ENCODE data around the gene ATG5. TPM values are rescaled to one million over a fixed set of nuclear protein-coding genes. Genes with fewer than 3 reads are reported as not detected.
A peak's percentile ranks its signal among the peaks of the same experiment; 100 is the strongest.

Gene ATG5
- total and polyA plus RNA-seq, 9 of the 15 experiments (the other 6 are each of a cell fraction or from before 2014, with no cell fraction given), result 29.0 to 80.0 (median 53.2) TPM

DNA sequence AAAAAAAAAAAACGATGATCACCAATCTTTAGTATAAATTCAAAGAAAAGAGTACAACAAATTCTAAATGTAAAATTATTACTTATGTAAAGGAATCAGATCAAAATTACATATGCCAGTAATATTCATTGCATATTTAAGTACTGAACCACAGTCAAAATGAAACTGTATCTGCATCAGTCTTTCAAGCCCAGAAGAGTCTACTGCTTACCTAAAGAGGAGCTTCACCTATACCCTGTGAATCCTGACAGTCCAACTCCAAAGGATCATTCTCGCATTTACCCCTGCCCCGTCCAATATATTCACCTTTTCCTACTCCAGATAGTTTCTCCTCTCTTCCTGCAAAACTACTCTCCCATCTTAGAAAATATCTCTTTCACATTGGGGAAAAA lies 9.2 kb downstream of the ATG5 start:
- CTCF ChIA-PET (ENCODE audit: low intra/inter-chr PET ratio), result no interaction called here
- TF ChIP-seq, protein P1, sequence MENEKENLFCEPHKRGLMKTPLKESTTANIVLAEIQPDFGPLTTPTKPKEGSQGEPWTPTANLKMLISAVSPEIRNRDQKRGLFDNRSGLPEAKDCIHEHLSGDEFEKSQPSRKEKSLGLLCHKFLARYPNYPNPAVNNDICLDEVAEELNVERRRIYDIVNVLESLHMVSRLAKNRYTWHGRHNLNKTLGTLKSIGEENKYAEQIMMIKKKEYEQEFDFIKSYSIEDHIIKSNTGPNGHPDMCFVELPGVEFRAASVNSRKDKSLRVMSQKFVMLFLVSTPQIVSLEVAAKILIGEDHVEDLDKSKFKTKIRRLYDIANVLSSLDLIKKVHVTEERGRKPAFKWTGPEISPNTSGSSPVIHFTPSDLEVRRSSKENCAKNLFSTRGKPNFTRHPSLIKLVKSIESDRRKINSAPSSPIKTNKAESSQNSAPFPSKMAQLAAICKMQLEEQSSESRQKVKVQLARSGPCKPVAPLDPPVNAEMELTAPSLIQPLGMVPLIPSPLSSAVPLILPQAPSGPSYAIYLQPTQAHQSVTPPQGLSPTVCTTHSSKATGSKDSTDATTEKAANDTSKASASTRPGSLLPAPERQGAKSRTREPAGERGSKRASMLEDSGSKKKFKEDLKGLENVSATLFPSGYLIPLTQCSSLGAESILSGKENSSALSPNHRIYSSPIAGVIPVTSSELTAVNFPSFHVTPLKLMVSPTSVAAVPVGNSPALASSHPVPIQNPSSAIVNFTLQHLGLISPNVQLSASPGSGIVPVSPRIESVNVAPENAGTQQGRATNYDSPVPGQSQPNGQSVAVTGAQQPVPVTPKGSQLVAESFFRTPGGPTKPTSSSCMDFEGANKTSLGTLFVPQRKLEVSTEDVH (IDR thresholded peaks at IDR 0.05; ENCODE audit: low read depth, partially characterized antibody), result no peak
- TF ChIP-seq NR2C1 (IDR thresholded peaks at IDR 0.05) (no peak), NR2C1 (tag; IDR thresholded peaks at IDR 0.05) (no peak), FOSL1 (tag; conservative IDR thresholded peaks at IDR 0.05) (0 out of 2 replicates have a peak, but pooled peaks have one; percentile 10), ARID2 (IDR thresholded peaks at IDR 0.05) (no peak), PML (IDR thresholded peaks at IDR 0.05; ENCODE audit: low read length) (no peak)
- TF ChIP-seq, protein P2, sequence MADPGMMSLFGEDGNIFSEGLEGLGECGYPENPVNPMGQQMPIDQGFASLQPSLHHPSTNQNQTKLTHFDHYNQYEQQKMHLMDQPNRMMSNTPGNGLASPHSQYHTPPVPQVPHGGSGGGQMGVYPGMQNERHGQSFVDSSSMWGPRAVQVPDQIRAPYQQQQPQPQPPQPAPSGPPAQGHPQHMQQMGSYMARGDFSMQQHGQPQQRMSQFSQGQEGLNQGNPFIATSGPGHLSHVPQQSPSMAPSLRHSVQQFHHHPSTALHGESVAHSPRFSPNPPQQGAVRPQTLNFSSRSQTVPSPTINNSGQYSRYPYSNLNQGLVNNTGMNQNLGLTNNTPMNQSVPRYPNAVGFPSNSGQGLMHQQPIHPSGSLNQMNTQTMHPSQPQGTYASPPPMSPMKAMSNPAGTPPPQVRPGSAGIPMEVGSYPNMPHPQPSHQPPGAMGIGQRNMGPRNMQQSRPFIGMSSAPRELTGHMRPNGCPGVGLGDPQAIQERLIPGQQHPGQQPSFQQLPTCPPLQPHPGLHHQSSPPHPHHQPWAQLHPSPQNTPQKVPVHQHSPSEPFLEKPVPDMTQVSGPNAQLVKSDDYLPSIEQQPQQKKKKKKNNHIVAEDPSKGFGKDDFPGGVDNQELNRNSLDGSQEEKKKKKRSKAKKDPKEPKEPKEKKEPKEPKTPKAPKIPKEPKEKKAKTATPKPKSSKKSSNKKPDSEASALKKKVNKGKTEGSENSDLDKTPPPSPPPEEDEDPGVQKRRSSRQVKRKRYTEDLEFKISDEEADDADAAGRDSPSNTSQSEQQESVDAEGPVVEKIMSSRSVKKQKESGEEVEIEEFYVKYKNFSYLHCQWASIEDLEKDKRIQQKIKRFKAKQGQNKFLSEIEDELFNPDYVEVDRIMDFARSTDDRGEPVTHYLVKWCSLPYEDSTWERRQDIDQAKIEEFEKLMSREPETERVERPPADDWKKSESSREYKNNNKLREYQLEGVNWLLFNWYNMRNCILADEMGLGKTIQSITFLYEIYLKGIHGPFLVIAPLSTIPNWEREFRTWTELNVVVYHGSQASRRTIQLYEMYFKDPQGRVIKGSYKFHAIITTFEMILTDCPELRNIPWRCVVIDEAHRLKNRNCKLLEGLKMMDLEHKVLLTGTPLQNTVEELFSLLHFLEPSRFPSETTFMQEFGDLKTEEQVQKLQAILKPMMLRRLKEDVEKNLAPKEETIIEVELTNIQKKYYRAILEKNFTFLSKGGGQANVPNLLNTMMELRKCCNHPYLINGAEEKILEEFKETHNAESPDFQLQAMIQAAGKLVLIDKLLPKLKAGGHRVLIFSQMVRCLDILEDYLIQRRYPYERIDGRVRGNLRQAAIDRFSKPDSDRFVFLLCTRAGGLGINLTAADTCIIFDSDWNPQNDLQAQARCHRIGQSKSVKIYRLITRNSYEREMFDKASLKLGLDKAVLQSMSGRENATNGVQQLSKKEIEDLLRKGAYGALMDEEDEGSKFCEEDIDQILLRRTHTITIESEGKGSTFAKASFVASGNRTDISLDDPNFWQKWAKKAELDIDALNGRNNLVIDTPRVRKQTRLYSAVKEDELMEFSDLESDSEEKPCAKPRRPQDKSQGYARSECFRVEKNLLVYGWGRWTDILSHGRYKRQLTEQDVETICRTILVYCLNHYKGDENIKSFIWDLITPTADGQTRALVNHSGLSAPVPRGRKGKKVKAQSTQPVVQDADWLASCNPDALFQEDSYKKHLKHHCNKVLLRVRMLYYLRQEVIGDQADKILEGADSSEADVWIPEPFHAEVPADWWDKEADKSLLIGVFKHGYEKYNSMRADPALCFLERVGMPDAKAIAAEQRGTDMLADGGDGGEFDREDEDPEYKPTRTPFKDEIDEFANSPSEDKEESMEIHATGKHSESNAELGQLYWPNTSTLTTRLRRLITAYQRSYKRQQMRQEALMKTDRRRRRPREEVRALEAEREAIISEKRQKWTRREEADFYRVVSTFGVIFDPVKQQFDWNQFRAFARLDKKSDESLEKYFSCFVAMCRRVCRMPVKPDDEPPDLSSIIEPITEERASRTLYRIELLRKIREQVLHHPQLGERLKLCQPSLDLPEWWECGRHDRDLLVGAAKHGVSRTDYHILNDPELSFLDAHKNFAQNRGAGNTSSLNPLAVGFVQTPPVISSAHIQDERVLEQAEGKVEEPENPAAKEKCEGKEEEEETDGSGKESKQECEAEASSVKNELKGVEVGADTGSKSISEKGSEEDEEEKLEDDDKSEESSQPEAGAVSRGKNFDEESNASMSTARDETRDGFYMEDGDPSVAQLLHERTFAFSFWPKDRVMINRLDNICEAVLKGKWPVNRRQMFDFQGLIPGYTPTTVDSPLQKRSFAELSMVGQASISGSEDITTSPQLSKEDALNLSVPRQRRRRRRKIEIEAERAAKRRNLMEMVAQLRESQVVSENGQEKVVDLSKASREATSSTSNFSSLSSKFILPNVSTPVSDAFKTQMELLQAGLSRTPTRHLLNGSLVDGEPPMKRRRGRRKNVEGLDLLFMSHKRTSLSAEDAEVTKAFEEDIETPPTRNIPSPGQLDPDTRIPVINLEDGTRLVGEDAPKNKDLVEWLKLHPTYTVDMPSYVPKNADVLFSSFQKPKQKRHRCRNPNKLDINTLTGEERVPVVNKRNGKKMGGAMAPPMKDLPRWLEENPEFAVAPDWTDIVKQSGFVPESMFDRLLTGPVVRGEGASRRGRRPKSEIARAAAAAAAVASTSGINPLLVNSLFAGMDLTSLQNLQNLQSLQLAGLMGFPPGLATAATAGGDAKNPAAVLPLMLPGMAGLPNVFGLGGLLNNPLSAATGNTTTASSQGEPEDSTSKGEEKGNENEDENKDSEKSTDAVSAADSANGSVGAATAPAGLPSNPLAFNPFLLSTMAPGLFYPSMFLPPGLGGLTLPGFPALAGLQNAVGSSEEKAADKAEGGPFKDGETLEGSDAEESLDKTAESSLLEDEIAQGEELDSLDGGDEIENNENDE (IDR thresholded peaks at IDR 0.05; ENCODE audit: low read depth, low read length), result no peak
- TF ChIP-seq, protein P3, sequence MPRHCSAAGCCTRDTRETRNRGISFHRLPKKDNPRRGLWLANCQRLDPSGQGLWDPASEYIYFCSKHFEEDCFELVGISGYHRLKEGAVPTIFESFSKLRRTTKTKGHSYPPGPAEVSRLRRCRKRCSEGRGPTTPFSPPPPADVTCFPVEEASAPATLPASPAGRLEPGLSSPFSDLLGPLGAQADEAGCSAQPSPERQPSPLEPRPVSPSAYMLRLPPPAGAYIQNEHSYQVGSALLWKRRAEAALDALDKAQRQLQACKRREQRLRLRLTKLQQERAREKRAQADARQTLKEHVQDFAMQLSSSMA (CRISPR knock-in tag; IDR thresholded peaks at IDR 0.05), result no peak

More for the DNA sequence above, 9.2 kb downstream of the ATG5 start:
- FAIRE-seq (no peak), DNase-seq (ENCODE audit: extremely low read depth in 1 of 4, low spot score in 3 of 4) (no peak), ATAC-seq (0 out of 3 replicates have a peak, but pooled peaks have one; percentile 7)
- POLR2A ChIA-PET, result interaction anchor here (1.6 kb wide), 1 partner anchor 9 kb away, joined by 7 read pairs; the partner anchor contains the start of gene ATG5
- Histone ChIP-seq H3K4me3 (no peak overlapping the region), H3K9me3 (replicated peaks; ENCODE audit: control insufficient read depth, insufficient read depth, low read depth, low read length) (no peaks in the 10 kb centered on the region), H3K27me3 (ENCODE audit: control insufficient read depth in 2 of 2, insufficient read depth in 2 of 2, low read length in 2 of 2) (no peaks in the 10 kb centered on the region), H3K79me2 (ENCODE audit: control insufficient read depth, insufficient read depth, low read length) (peaks cover 96% of the 10 kb centered on the region), H3K9me1 (ENCODE audit: control insufficient read depth, insufficient read depth, low read length) (no peaks in the 10 kb centered on the region), H3K4me2 (ENCODE audit: insufficient read depth, low read length) (no peak overlapping the region; the same call in 1 of the 2 replicates), H3K4me1 (replicated peaks in 1 of 2; ENCODE audit: control insufficient read depth in 2 of 2, insufficient read depth in 2 of 2, low read length in 2 of 2) (peaks cover 21 to 58% of the 10 kb centered on the region in 2 experiments), H3K9ac (ENCODE audit: insufficient read depth in 1 of 2, low read depth in 2 of 2, low read length in 2 of 2) (peak overlapping the region in 1 of 2 experiments; percentile 16; a peak in 1 of 4 replicates), H2AFZ (ENCODE audit: low read depth, low read length) (no peak overlapping the region), H4K20me1 (replicated peaks; ENCODE audit: control insufficient read depth, insufficient read depth, low read length) (0 out of 2 replicates have a peak, but pooled peaks cover 10% of the 10 kb centered on the region), H3K27ac (ENCODE audit: extremely low read depth, low read depth, low read length) (peak overlapping the region; percentile 21; the same call in 2 of the 3 replicates), H3K36me3 (ENCODE audit: control insufficient read depth, insufficient read depth, low read length) (peaks cover 45% of the 10 kb centered on the region)
- 7% methylated on average over 3 of the region's 3 CpGs for WGBS (ENCODE audit: insufficient coverage, low coverage, missing lambda C conversion rate)
- intact Hi-C loops (cut with micrococcal nuclease) (loop anchor here (10.0 kb wide), 1 partner anchor 502 kb away; no protein-coding TSS in a partner anchor), in situ Hi-C loops (cut with MboI) (no loop called here)
- BruUV-seq (replicated peaks), result no TSS peak

Data from K562 (cell line).